GM18507 (cell line): Measurements from ENCODE around the gene TTC33.

Experiments used
- DNase-seq: peaks from one replicate; pipeline ENCODE4 v3.0.0; 2011; ENCODE audit warnings: low read depth; ENCODE audit not compliant: insufficient read length; ENCODE audit errors: extremely low spot score
- FAIRE-seq: peaks from 2 replicates; lab custom pipeline; 2011; peaks lifted over from hg19 to GRCh38; lab: Jason Lieb, UNC

TTC33 gene

DNA sequence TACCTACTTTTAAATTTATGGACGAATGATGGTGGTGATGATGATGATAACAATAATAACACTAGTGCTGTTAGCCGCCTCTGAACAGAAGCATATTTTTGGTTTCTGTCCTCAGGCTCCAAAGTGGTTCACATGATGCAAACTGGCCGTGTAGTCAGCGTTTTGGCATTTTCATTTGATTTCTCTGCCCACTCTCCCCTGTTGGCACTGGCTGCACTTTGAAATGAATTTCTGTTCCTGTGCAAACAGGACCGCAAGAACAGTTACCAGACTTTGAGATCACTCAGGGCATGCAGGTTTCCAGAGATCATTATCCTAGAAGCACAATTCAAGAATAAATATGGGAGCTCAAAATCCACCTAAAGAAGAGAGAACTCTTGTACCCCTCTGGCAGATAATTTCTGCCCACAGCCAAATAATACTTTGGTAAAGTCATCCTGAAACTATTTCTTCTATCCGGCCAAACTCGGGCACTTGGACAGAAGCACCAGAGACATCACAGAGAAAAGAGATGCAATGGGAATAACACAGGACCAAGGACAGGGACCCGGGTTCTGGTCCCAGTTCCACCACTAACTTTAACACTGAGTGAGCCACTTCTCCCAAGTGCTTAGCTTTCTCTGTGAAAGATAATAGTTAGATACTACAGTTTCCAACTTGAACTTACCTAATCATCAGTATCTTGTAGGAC lies 277.8 kb downstream of the TTC33 start:
- no peak for FAIRE-seq
- no peak for DNase-seq

- no peak for FAIRE-seq
- DNase-seq = no peak
Observed at GRCh38 chr5:40475561-40475960, 280.2 kb downstream of the TTC33 start.

DNA sequence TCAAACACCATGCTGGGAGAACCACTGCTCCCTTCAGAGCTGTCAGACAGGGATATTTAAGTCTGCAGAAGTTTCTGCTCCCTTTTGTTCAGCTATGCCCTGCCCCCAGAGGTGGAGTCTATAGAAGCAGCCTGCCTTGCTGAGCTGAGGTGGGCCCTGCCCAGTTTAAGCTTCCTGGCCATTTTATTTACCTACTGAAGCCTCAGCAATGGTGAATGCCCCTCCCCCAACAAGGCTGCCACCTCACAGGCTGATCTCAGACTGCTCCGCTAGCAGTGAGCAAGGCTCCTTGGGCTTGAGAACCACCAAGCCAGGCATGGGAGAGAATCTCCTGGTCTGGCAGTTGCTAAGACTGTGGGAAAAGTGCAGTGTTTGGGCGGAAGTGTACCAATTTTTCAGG lies 281.5 kb downstream of the TTC33 start:
- DNase-seq (no peak), FAIRE-seq (no peak)

DNA sequence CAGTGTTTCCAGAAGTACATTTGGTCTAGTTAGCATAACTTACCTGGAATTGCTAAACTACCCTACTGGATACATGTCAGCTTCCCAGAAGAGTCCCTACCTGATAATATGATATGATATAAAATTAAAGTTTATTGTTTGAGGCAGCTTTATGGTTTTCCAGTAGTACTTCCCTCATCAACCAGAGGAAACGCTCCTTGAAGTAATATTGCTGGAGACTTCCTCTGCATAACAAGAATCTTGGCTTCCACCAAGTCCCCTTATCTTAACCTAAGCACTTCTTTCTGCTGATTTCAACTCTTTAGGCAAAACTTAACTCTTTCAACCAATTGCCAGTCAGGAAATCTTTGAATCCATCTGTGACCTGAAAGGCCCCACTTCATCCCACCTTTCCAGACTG lies 290.3 kb downstream of the TTC33 start:
- FAIRE-seq (no peak), DNase-seq (no peak)

DNA sequence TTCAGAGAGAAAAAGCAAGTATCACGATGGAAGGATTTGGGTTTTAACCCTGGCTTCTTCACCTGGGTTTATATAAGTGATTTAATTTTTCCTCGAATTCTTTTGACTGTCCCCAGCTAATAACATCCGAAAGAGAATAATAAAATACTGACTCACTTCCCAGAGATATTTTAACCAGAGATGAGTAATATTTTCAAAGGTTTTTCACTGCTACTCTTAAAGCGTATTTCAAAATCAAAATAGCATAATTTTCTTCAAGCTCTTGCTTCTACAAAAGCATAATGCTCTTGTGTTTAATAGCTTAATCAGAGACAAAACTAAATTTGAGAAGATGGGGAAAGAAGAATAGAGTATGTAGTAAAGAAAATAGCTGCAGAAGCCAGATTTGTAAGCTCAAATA lies 291.2 kb downstream of the TTC33 start:
- FAIRE-seq (no peak), DNase-seq (no peak)
